Naive thymus-derived CD4-positive, alpha-beta T cell (primary cell): ENCODE data around the gene IMPA2. TPM values are rescaled to one million over a fixed set of nuclear protein-coding genes. Genes with fewer than 3 reads are reported as not detected.

Experiments used
- ATAC-seq: fragments of 150-1000 bp; cut with Tn5 transposase; 2 replicates; pipeline ENCODE4 v1.10.0; 2021; ENCODE audit warnings: mild to moderate bottlenecking, moderate library complexity
- CTCF ChIA-PET: fragments of 350-600 bp; sonication (Branson Sonifier 250); formaldehyde crosslinking; loops from one replicate; lab custom pipeline; 2021; ENCODE audit warnings: antibody characterized with exemption; lab: Charles Lee
- POLR2A ChIA-PET: fragments of 350-600 bp; sonication (Branson Sonifier 250); formaldehyde crosslinking; loops from one replicate; lab custom pipeline; 2021; ENCODE audit warnings: antibody characterized with exemption, inconsistent platforms; lab: Charles Lee
- DNase-seq, 9 donors: peaks; one replicate each; pipeline versions ENCODE4 v3.0.0 to v3.0.0-alpha.2; 2020 to 2022; ENCODE audit warnings: mixed read lengths in 1 of 9
- H3K27ac ChIP-seq: one replicate; pipeline ENCODE4 v1.7.0; 2013; ENCODE audit warnings: mild to moderate bottlenecking, low read depth, low read length, moderate library complexity
- H3K27me3 ChIP-seq, 2 donors: one replicate each; pipeline ENCODE4 v1.7.0; 2013; ENCODE audit warnings: low read length in 2 of 2, mild to moderate bottlenecking in 2 of 2, moderate library complexity in 2 of 2; ENCODE audit not compliant: control insufficient read depth in 2 of 2, insufficient read depth in 2 of 2
- H3K36me3 ChIP-seq, 3 experiments: 1 replicate in 2 of 3; 2 replicates in 1 of 3; pipeline ENCODE4 v1.7.0; 2013; ENCODE audit warnings: low read length in 3 of 3, mild to moderate bottlenecking in 3 of 3, moderate library complexity in 1 of 3; ENCODE audit not compliant: insufficient read depth in 3 of 3, control insufficient read depth in 2 of 3
- H3K4me1 ChIP-seq, 2 donors: one replicate each; pipeline ENCODE4 v1.7.0; 2013; ENCODE audit warnings: low read length in 2 of 2, mild to moderate bottlenecking in 2 of 2, moderate library complexity in 1 of 2; ENCODE audit not compliant: control insufficient read depth in 2 of 2, insufficient read depth in 2 of 2
- H3K4me3 ChIP-seq: 2 replicates; pipeline ENCODE4 v1.7.0; 2013; ENCODE audit warnings: mild to moderate bottlenecking, low read length
- H3K9me3 ChIP-seq, 3 experiments: 1 replicate in 2 of 3; 2 replicates in 1 of 3; pipeline ENCODE4 v1.7.0; 2013; ENCODE audit warnings: low read length in 3 of 3; ENCODE audit not compliant: control insufficient read depth in 2 of 3
- H3K27ac Mint-ChIP-seq, 9 donors: one replicate each; pipeline ENCODE4 v1.8.0; 2020 to 2022; ENCODE audit warnings: mixed read lengths in 9 of 9, mild to moderate bottlenecking in 8 of 9, moderate library complexity in 5 of 9, inconsistent platforms in 2 of 9
- H3K27me3 Mint-ChIP-seq, 5 donors: one replicate each; pipeline ENCODE4 v1.8.0; 2021 to 2022; ENCODE audit warnings: mixed read lengths in 5 of 5, mild to moderate bottlenecking in 1 of 5
- H3K36me3 Mint-ChIP-seq, 5 donors: one replicate each; pipeline ENCODE4 v1.8.0; 2020 to 2022; ENCODE audit warnings: mixed read lengths in 5 of 5, mild to moderate bottlenecking in 3 of 5, inconsistent platforms in 1 of 5
- H3K4me1 Mint-ChIP-seq, 7 donors: one replicate each; pipeline ENCODE4 v1.8.0; 2020 to 2022; ENCODE audit warnings: mixed read lengths in 7 of 7, mild to moderate bottlenecking in 3 of 7, inconsistent platforms in 1 of 7
- H3K4me3 Mint-ChIP-seq, 10 donors: one replicate each; pipeline ENCODE4 v1.8.0; 2020 to 2022; ENCODE audit warnings: mild to moderate bottlenecking in 10 of 10, mixed read lengths in 10 of 10, moderate library complexity in 6 of 10, inconsistent platforms in 2 of 10
- H3K9me3 Mint-ChIP-seq, 11 donors: one replicate each; pipeline ENCODE4 v1.8.0; 2020 to 2022; ENCODE audit warnings: mixed read lengths in 11 of 11, mild to moderate bottlenecking in 4 of 11, inconsistent platforms in 1 of 11, moderate library complexity in 1 of 11
- intact Hi-C, 2 donors: fragments of 100-400 bp; cut with micrococcal nuclease; formaldehyde crosslinking; loops; one replicate each; pipeline ENCODE4 v1.15.1; 2023
- polyA plus RNA-seq, 2 donors: library from polyadenylated mRNA; unstranded; fragments of 300-500 nt; fragmentation: Illumina TruSeq; gene quantifications; one replicate each; pipeline ENCODE4 v1.2.3, GENCODE V29; 2021
- total RNA-seq, 6 experiments: library from RNA in 5 of 6; stranded (reverse) in 5 of 6; gene quantifications; 1 replicate in 5 of 6; 2 replicates in 1 of 6; pipeline ENCODE4 v1.2.3 and lab custom pipeline; 2021 to 2026

IMPA2 gene
- total and polyA plus RNA-seq, 7 experiments from 2014 or later = 4.9 to 27.8 (median 7.8) TPM

- ChIA-PET POLR2A (no interaction called here), CTCF (no interaction called here)
- H3K4me1 Mint-ChIP-seq = peaks cover 0 to 2% (median 0%) of the 10 kb centered on the region in 7 donors
- ATAC-seq (no peak), DNase-seq (no peak)
- intact Hi-C loops = no loop called here
- Histone ChIP-seq H3K36me3 (no peaks in the 10 kb centered on the region), H3K27ac (no peak overlapping the region), H3K27me3 (no peaks in the 10 kb centered on the region), H3K9me3 (no peaks in the 10 kb centered on the region), H3K4me3 (no peak overlapping the region), H3K4me1 (no peaks in the 10 kb centered on the region)
- H3K27ac Mint-ChIP-seq = no peak overlapping the region
- H3K36me3 Mint-ChIP-seq = peaks cover 0 to 9% (median 5%) of the 10 kb centered on the region in 5 donors
- H3K27me3 Mint-ChIP-seq = no peaks in the 10 kb centered on the region
- H3K9me3 Mint-ChIP-seq = no peaks in the 10 kb centered on the region
- H3K4me3 Mint-ChIP-seq = no peak overlapping the region
These were observed 45.7 kb downstream of the IMPA2 start for GRCh38 chr18:12027046-12027445.

- no peak for DNase-seq
- no peak for ATAC-seq
- Histone ChIP-seq H3K4me3 (no peak overlapping the region), H3K27ac (no peak overlapping the region), H3K27me3 (no peaks in the 10 kb centered on the region), H3K9me3 (no peaks in the 10 kb centered on the region), H3K4me1 (no peaks in the 10 kb centered on the region), H3K36me3 (no peaks in the 10 kb centered on the region)
- Mint-ChIP-seq H3K27me3 (no peaks in the 10 kb centered on the region), H3K9me3 (no peaks in the 10 kb centered on the region), H3K4me1 (peaks cover 0 to 2% (median 0%) of the 10 kb centered on the region in 7 donors), H3K36me3 (peaks cover 0 to 11% (median 5%) of the 10 kb centered on the region in 5 donors), H3K4me3 (no peak overlapping the region), H3K27ac (no peak overlapping the region)
- intact Hi-C loops = no loop called here
- ChIA-PET POLR2A (no interaction called here), CTCF (no interaction called here)
These were observed 46.2 kb downstream of the IMPA2 start for GRCh38 chr18:12027480-12027879.

- intact Hi-C loops = no loop called here
- CTCF ChIA-PET = no interaction called here
- peaks cover 0 to 2% (median 0%) of the 10 kb centered on the region in 7 donors for H3K4me1 Mint-ChIP-seq
- H3K36me3 Mint-ChIP-seq = peaks cover 0 to 12% (median 5%) of the 10 kb centered on the region in 5 donors
- Histone ChIP-seq H3K4me1 (no peaks in the 10 kb centered on the region), H3K27ac (no peak overlapping the region), H3K9me3 (no peaks in the 10 kb centered on the region), H3K27me3 (no peaks in the 10 kb centered on the region), H3K4me3 (no peak overlapping the region), H3K36me3 (no peaks in the 10 kb centered on the region)
- ATAC-seq (no peak), DNase-seq (no peak)
- no peak overlapping the region for H3K4me3 Mint-ChIP-seq
- POLR2A ChIA-PET = no interaction called here
- H3K27me3 Mint-ChIP-seq = no peaks in the 10 kb centered on the region
- H3K27ac Mint-ChIP-seq = no peak overlapping the region
- H3K9me3 Mint-ChIP-seq = no peaks in the 10 kb centered on the region
These were observed 46.8 kb downstream of the IMPA2 start for GRCh38 chr18:12028040-12028628.

- H3K36me3 ChIP-seq = no peaks in the 10 kb centered on the region
- Mint-ChIP-seq H3K27me3 (no peaks in the 10 kb centered on the region), H3K36me3 (peaks cover 0 to 14% (median 5%) of the 10 kb centered on the region in 5 donors), H3K4me3 (no peak overlapping the region), H3K9me3 (no peaks in the 10 kb centered on the region), H3K27ac (no peak overlapping the region), H3K4me1 (peaks cover 0 to 2% (median 0%) of the 10 kb centered on the region in 7 donors)
- H3K9me3 ChIP-seq = no peaks in the 10 kb centered on the region
- no peak overlapping the region for H3K27ac ChIP-seq
- no peaks in the 10 kb centered on the region for H3K4me1 ChIP-seq
- H3K27me3 ChIP-seq = no peaks in the 10 kb centered on the region
- no peak for ATAC-seq
- no peak overlapping the region for H3K4me3 ChIP-seq
- no peak for DNase-seq
- ChIA-PET CTCF (no interaction called here), POLR2A (no interaction called here)
- intact Hi-C loops = no loop called here
These were observed 47.4 kb downstream of the IMPA2 start for GRCh38 chr18:12028674-12029073.

- no peak overlapping the region for H3K4me3 Mint-ChIP-seq
- CTCF ChIA-PET = interaction anchor here (1.3 kb wide), 1 partner anchor 92 kb away, joined by 3 read pairs; no protein-coding TSS in a partner anchor
These were observed 48.7 kb downstream of the IMPA2 start for GRCh38 chr18:12029786-12030584.

GRCh38 chr18:12030670-12031069 is 49.4 kb downstream of the IMPA2 start:
- no peak for DNase-seq
- H3K4me3 Mint-ChIP-seq = no peak overlapping the region
- H3K36me3 Mint-ChIP-seq = peaks cover 0 to 14% (median 5%) of the 10 kb centered on the region in 5 donors
- ATAC-seq = no peak
- intact Hi-C loops = no loop called here
- Histone ChIP-seq H3K27me3 (no peaks in the 10 kb centered on the region), H3K36me3 (no peaks in the 10 kb centered on the region), H3K9me3 (no peaks in the 10 kb centered on the region), H3K27ac (no peak overlapping the region), H3K4me1 (no peaks in the 10 kb centered on the region), H3K4me3 (no peak overlapping the region)
- H3K27me3 Mint-ChIP-seq = no peaks in the 10 kb centered on the region
- no peak overlapping the region for H3K27ac Mint-ChIP-seq
- no peaks in the 10 kb centered on the region for H3K9me3 Mint-ChIP-seq
- POLR2A ChIA-PET = no interaction called here
- no peaks in the 10 kb centered on the region for H3K4me1 Mint-ChIP-seq
- CTCF ChIA-PET = interaction anchor here (1.3 kb wide), 1 partner anchor 93 kb away, joined by 3 read pairs; no protein-coding TSS in a partner anchor

More at GRCh38 chr18:12029786-12030584, 48.7 kb downstream of the IMPA2 start:
- H3K4me1 Mint-ChIP-seq = no peaks in the 10 kb centered on the region
- no peaks in the 10 kb centered on the region for H3K27me3 Mint-ChIP-seq
- Histone ChIP-seq H3K36me3 (no peaks in the 10 kb centered on the region), H3K9me3 (no peaks in the 10 kb centered on the region), H3K27ac (no peak overlapping the region), H3K4me3 (no peak overlapping the region), H3K27me3 (no peaks in the 10 kb centered on the region), H3K4me1 (no peaks in the 10 kb centered on the region)
- no peak for ATAC-seq
- H3K36me3 Mint-ChIP-seq = peaks cover 0 to 14% (median 5%) of the 10 kb centered on the region in 5 donors
- DNase-seq = no peak
- no peaks in the 10 kb centered on the region for H3K9me3 Mint-ChIP-seq
- POLR2A ChIA-PET = no interaction called here
- H3K27ac Mint-ChIP-seq = no peak overlapping the region
- intact Hi-C loops = no loop called here
